Lower leg skin (tissue), 3 donors: ENCODE measurements around the gene CREB5.

Experiments used
- CTCF ChIP-seq, 3 donors: fragments of 450-650 bp; IDR thresholded peaks; one replicate each; pipeline ENCODE4 v1.5.1; 2016; ENCODE audit warnings: antibody characterized with exemption in 3 of 3, mild to moderate bottlenecking in 3 of 3, moderate library complexity in 2 of 3
- POLR2A ChIP-seq, 2 donors: fragments of 450-650 bp; IDR thresholded peaks; one replicate each; pipeline ENCODE4 v1.6.1; 2016 to 2017; ENCODE audit warnings: antibody characterized with exemption in 2 of 2, mild to moderate bottlenecking in 1 of 2, moderate library complexity in 1 of 2

GRCh38 chr7:28364082-28364481, 48.2 kb upstream of the CREB5 start:
- TF ChIP-seq CTCF (IDR thresholded peaks at IDR 0.05) = no peak
- no peak for TF ChIP-seq POLR2A (IDR thresholded peaks at IDR 0.05)
